Chondrocyte (in vitro differentiated cells): ENCODE data around the gene PCDHGB1. TPM values are rescaled to one million over a fixed set of nuclear protein-coding genes. Genes with fewer than 3 reads are reported as not detected.
"Not testable (repeated sequence)": the region's sequence is repeated elsewhere in the genome, so short reads cannot be mapped to it uniquely, and the experiment has no call there.

Experiments used
- DNase-seq: peaks from one replicate; pipeline ENCODE4 v3.0.0; 2021; ENCODE audit warnings: mixed read lengths, low spot score
- H3K27ac Mint-ChIP-seq: one replicate; pipeline ENCODE4 v1.8.0; 2021; ENCODE audit warnings: mild to moderate bottlenecking, moderate library complexity, mixed read lengths; ENCODE audit not compliant: unreplicated experiment
- H3K27me3 Mint-ChIP-seq: 2 replicates; pipeline ENCODE4 v1.8.0; 2021; ENCODE audit warnings: low read depth, mixed read lengths
- H3K36me3 Mint-ChIP-seq: 2 replicates; pipeline ENCODE4 v1.8.0; 2021; ENCODE audit warnings: low read depth, mixed read lengths
- H3K4me1 Mint-ChIP-seq: 2 replicates; pipeline ENCODE4 v1.8.0; 2021; ENCODE audit warnings: low read depth, mild to moderate bottlenecking, mixed read lengths
- H3K4me3 Mint-ChIP-seq: one replicate; pipeline ENCODE4 v1.8.0; 2021; ENCODE audit warnings: mild to moderate bottlenecking, moderate library complexity, mixed read lengths; ENCODE audit not compliant: unreplicated experiment
- H3K9me3 Mint-ChIP-seq: 2 replicates; pipeline ENCODE4 v1.8.0; 2021; ENCODE audit warnings: low read depth, mixed read lengths
- CTCF ChIP-seq: fragments of 200-600 bp; sonication (generic); IDR thresholded peaks from 2 replicates; pipeline ENCODE4 v1.5.0; 2021; ENCODE audit warnings: antibody characterized with exemption, mild to moderate bottlenecking, moderate library complexity
- total RNA-seq: library from RNA; stranded (reverse); gene quantifications from 3 replicates; pipeline ENCODE4 v1.2.1, GENCODE V29; 2021

PCDHGB1 gene
- total RNA-seq, 1 donor from 2014 or later: 2.7 TPM

DNA sequence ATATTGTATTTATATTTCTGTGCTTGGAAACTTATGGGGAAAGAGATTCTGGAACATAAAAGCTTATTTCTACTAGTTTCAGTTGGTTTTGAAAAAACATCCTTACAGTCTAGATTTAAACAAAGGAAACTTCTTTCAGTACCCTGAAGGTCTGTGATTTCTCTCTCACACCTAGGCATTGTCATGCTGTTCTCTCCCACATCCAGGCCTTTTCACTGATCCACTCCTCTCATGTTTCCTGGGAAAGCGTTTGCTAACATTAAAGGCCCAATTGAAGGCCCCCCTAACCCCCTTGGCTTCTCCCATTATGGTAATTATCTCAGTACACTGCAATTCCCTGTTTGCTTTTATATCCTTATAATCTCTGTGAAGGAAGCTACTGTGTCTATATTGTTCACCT lies 7.1 kb upstream of the PCDHGB1 start:
- Mint-ChIP-seq H3K36me3 (peaks cover 2% of the 10 kb centered on the region), H3K4me3 (no peak overlapping the region), H3K4me1 (no peaks in the 10 kb centered on the region), H3K9me3 (peaks cover 55% of the 10 kb centered on the region), H3K27me3 (no peaks in the 10 kb centered on the region), H3K27ac (no peak overlapping the region)
- TF ChIP-seq CTCF: no peak
- no peak for DNase-seq

DNA sequence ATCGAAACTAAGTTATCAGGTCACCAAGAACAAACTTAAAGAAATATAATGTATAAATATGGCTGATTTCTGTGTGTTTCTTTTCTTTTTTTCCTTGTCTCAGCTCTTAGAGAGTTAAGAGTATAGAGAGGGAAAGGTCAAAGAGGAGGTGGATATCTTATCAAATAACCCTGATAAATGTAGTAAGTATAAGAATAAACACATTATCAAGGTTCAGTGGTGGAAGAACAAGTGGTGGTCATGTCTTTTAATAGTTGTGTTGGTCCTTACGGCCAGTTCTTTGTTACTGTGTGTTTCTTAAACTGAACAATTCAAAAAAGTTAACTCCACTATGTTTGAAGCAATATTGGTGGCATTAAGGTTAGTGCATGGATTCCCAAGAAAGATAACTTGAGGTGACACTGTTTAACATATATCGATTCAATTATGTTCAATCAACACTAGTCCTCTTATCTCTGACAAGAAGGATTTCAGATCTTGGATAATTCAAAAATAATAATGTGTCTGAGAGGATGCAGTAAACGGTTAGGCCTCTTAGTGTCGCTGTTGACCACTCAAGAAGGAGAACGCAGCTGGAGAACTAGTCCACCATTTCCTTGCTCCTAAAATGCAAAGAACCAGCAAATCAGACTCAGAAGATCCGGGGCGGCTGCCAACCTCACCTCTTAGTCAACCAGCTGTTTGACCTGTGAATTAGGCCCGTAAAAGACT lies 6.5 kb upstream of the PCDHGB1 start, which contains the start of gene PCDHGA3:
Gene PCDHGA3, plus strand, starts transcription at position 588 of the 711 bp plus-strand sequence. CDS start 205 bp downstream, outside the sequence.
- Mint-ChIP-seq H3K36me3 (peaks cover 2% of the 10 kb centered on the region), H3K27me3 (no peaks in the 10 kb centered on the region), H3K27ac (no peak within 1 kb of the TSS), H3K9me3 (peaks cover 52% of the 10 kb centered on the region), H3K4me3 (no peak within 1 kb of the TSS), H3K4me1 (no peaks in the 10 kb centered on the region)
- no peak for DNase-seq
- no peak for TF ChIP-seq CTCF

- Mint-ChIP-seq H3K9me3 (peaks cover 49% of the 10 kb centered on the region), H3K27me3 (no peaks in the 10 kb centered on the region), H3K4me3 (no peak overlapping the region), H3K27ac (no peak overlapping the region), H3K4me1 (no peaks in the 10 kb centered on the region), H3K36me3 (peaks cover 2% of the 10 kb centered on the region)
- no peak for TF ChIP-seq CTCF
- DNase-seq: no peak
These were observed 5.9 kb upstream of the PCDHGB1 start for GRCh38 chr5:141343953-141344463.

DNA sequence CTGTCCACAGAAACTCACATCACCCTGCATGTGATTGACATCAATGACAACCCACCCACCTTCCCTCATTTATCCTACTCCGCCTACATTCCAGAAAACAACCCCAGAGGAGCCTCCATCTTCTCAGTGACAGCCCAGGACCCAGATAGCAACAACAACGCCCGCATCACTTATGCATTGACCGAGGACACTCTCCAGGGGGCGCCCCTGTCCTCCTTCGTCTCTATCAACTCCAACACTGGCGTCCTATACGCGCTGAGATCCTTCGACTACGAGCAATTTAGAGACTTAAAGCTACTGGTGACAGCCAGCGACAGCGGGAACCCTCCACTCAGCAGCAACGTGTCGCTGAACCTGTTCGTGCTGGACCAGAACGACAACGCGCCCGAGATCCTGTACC lies 4.6 kb upstream of the PCDHGB1 start:
- H3K27me3 Mint-ChIP-seq: no peaks in the 10 kb centered on the region
- H3K4me3 Mint-ChIP-seq: no peak overlapping the region
- no peak overlapping the region for H3K27ac Mint-ChIP-seq
- peaks cover 4% of the 10 kb centered on the region for H3K36me3 Mint-ChIP-seq
- DNase-seq: no peak
- H3K9me3 Mint-ChIP-seq: peaks cover 43% of the 10 kb centered on the region
- no peak for TF ChIP-seq CTCF
- H3K4me1 Mint-ChIP-seq: no peaks in the 10 kb centered on the region

- H3K4me3 Mint-ChIP-seq, H3K4me1 Mint-ChIP-seq, DNase-seq, H3K27ac Mint-ChIP-seq, H3K27me3 Mint-ChIP-seq, H3K36me3 Mint-ChIP-seq: not testable (repeated sequence)
- peaks cover 44% of the 10 kb centered on the region for H3K9me3 Mint-ChIP-seq
These were observed 3.9 kb upstream of the PCDHGB1 start for GRCh38 chr5:141346017-141346416.

GRCh38 chr5:141351591-141351990 lies 1.7 kb downstream of the PCDHGB1 start:
- H3K27ac Mint-ChIP-seq: no peak overlapping the region
- no peak for TF ChIP-seq CTCF
- H3K4me3 Mint-ChIP-seq: no peak overlapping the region
- DNase-seq: no peak
- H3K9me3 Mint-ChIP-seq: peaks cover 45% of the 10 kb centered on the region
- no peaks in the 10 kb centered on the region for H3K27me3 Mint-ChIP-seq
- H3K36me3 Mint-ChIP-seq: peaks cover 9% of the 10 kb centered on the region
- H3K4me1 Mint-ChIP-seq: no peaks in the 10 kb centered on the region
